Melanocyte of skin (primary cell): ENCODE data around the gene INIP. TPM values are rescaled to one million over a fixed set of nuclear protein-coding genes. Genes with fewer than 3 reads are reported as not detected.

Experiments used
- total RNA-seq, 2 donors: library from RNA; depleted of rRNA; stranded (reverse); fragments of >200 nt; gene quantifications; 2 replicates each; pipeline ENCODE4 v1.2.3, GENCODE V29; 2012

The INIP gene, protein sequence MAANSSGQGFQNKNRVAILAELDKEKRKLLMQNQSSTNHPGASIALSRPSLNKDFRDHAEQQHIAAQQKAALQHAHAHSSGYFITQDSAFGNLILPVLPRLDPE
- 10 to 100 TPM; 15.1 to 16.0 TPM for total RNA-seq

DNA sequence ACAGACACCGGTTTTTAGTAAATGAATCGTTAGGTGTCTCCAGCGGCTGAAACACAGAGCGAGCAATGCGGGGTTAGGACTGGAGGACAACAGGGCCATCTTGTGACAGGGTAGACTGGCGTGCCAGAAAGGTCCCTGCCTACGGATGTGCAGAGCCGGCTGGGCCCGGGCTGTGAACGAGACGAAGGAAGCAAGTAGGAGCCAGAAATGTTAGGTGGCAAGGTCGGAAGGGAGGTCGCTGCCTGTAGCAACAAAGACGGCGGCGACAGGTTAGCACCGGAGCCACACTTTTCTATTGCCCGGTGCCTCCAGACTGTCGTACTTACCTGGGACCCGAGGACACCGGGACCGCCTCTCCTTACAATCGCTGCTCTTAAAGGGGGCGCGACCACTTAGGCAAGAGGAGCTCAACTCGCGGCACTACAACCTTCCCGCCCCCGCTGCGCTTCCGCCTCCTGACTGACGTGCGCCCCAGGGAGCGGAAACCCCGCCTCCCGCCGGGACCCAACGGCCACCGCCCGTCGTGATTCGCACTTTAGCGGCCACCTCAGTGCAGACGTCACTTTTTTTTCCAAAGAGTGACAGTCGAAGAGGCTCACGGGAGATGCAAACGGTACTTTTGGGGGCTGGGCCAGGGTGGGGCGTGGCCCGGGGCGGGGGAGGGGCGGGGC, at the start of gene INIP:
Gene INIP (minus strand): TSS at position 457 of the 671 bp plus-strand sequence. CDS start 1,632 bp downstream, outside the sequence.

DNA sequence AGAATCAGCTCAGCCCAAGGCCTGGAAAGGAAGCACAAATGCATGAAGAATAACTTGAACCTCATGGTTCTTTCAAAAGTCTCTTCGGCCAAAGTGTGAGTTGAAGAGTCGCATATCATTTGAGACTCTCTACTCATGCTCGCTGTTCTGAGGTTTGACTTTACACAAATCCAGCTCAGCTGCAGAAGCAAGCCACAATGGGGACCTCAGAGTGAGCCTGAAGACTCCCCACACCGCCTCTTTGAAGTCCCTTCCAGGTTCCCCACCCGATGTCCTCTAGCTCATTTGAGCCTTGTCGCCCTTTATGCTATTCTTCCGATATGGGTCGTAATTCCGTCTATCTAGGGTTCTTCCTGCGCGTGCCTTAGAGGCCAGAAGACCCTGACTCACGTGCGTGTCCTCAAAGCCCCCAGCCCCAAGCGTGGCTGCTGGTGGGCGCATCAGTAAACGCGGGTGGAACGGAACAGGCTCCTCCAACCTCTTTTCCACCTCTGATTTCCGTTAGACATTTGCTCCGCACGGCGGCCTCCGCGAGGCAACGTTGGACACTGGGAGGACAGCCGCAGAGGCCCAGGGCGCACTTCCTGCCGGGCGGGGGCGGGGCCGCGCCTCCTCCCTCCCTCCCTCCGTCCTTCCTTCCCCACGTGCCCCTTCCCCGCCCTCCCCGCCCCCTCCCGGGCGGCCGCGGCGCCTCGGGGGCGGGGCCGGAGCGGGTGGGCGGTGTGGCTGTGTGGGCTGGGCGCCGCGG, 32.3 kb upstream of the INIP start, which contains the start of gene SNX30:
Gene SNX30 (plus strand): TSS at position 745 of the 748 bp plus-strand sequence. CDS start 242 bp downstream, outside the sequence.

Other genes with a start within 250 kb of the INIP start
- 1 to 10 TPM; 1.7 to 3.7 TPM for gene KIAA1958, start 231.3 kb downstream of the INIP start, total RNA-seq
- 10 to 100 TPM; 41.6 to 42.3 TPM for gene SNX30, start 32.6 kb upstream of the INIP start, total RNA-seq
- not detected for gene SLC46A2, start 172.8 kb upstream of the INIP start, total RNA-seq